ENCODE results near the gene RNF149.
"Not testable (repeated sequence)": the region's sequence is repeated elsewhere in the genome, so short reads cannot be mapped to it uniquely, and the experiment has no call there.

Gene RNF149

DNA sequence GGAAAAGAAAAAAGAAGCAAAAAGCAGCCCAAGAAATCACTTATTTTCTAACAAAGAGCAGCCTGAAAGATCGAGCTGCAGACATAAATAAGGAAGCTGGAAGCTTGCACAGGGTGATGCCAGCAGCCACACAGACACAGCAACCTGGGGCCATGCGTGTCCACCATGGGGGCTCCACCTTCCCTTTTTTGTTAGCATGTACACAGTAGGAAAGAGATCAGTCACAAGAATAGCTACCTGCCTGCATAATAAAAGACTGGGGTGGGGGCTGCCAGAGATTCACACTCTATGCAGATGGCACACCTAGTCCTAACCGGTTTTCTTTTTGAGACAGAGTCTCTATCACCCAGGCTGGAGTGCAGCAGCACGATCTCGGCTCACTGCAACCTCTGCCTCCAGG is 58.7 kb downstream of the RNF149 start:
- FAIRE-seq (no peak), DNase-seq (ENCODE audit: insufficient read length) (no peak)
- TF ChIP-seq TAF1 (IDR thresholded peaks at IDR 0.05; ENCODE audit: borderline replicate concordance, low read depth, low read length), result no peak
- TF ChIP-seq POLR2A (IDR thresholded peaks at IDR 0.05; ENCODE audit: low read depth, low read length), result no peak
- TF ChIP-seq POLR2AphosphoS5 (IDR thresholded peaks at IDR 0.05; ENCODE audit: low read depth, low read length), result no peak

DNA sequence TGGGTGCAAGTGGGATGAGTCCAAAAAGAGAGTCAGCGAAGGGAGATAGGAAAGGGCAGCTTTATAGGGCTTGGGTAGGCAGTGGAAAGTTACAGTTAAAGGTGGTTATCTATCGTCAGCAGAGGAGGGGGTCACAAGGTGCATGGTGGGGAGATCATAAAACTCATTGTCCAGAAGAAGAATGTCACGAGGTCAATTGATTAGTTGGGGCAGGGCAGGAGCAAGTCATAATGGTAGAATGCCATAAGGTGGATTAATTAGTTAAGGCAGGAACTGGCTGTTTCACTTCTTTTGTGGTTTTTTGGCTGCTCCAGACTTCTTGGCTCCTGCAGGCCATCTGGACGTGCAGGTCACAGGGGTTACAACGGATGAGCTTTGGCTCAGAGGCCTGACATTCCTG is 59.7 kb downstream of the RNF149 start:
- not testable (repeated sequence) for FAIRE-seq; DNase-seq (ENCODE audit: insufficient read length)

- DNase-seq (ENCODE audit: insufficient read length); FAIRE-seq: not testable (repeated sequence)
These were observed 63.0 kb downstream of the RNF149 start for GRCh38 chr2:101245468-101245867.

GRCh38 chr2:101244899-101245298 is 63.6 kb downstream of the RNF149 start:
- FAIRE-seq; DNase-seq (ENCODE audit: insufficient read length): not testable (repeated sequence)

DNA sequence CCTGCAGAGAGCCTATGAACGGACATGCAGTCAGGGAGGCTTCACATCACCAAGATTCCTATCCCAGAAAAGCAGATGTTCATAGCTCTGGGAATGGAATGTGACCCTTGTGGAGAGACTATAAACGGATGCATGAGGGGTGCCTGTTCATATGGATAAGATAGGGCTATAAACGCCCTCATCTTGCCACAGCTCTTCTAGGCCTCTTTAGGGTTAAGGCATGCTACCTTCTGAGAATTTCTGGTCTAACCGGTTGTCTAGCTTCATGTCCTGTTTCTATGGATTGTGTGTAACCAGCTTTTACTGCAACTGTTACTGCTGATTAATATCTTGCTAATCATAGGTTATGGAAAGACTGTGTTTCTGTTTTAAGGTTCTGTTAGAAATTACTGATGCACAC is 64.1 kb downstream of the RNF149 start:
- FAIRE-seq; DNase-seq (ENCODE audit: insufficient read length): not testable (repeated sequence)

DNA sequence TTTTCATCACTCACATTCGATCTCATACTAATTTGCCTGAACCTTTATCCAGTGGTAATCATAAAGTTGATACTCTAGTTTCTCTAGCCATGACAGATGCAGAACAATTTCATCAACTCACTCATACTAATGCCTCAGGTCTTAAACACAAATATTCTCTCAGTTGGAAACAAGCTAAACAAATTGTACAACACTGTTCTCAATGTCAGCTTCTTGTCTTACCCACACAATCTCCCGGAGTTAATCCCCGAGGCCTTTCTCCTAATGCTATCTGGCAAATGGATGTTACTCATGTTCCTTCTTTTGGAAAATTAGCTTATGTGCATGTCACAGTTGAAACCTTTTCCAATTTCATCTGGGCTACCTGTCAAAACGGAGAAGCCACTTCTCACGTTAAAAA is 67.3 kb downstream of the RNF149 start:
- no peak for DNase-seq (ENCODE audit: insufficient read length)
- TF ChIP-seq POLR2A (IDR thresholded peaks at IDR 0.05; ENCODE audit: low read depth, low read length), result no peak
- TF ChIP-seq TAF1 (IDR thresholded peaks at IDR 0.05; ENCODE audit: borderline replicate concordance, low read depth, low read length), result no peak
- TF ChIP-seq POLR2AphosphoS5 (IDR thresholded peaks at IDR 0.05; ENCODE audit: low read depth, low read length), result no peak
- FAIRE-seq, result no peak

- FAIRE-seq; DNase-seq (ENCODE audit: insufficient read length): not testable (repeated sequence)
These were observed 67.8 kb downstream of the RNF149 start for GRCh38 chr2:101240694-101241093.

DNA sequence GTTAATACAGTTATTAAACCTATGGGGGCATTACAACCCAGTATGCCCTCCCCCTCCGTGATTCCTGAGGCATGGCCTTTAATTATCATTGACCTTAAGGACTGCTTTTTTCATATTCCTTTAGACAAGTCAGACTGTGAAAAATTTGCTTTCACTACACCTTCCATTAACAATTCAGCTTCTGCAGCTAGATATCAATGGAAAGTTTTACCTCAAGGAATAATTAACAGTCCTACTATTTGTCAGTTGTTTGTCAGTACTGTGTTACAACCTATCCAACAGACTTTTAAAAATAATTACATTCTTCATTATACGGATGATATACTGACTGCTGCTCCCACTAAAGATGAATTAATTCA is 68.8 kb downstream of the RNF149 start:
- not testable (repeated sequence) for DNase-seq (ENCODE audit: insufficient read length); FAIRE-seq

DNA sequence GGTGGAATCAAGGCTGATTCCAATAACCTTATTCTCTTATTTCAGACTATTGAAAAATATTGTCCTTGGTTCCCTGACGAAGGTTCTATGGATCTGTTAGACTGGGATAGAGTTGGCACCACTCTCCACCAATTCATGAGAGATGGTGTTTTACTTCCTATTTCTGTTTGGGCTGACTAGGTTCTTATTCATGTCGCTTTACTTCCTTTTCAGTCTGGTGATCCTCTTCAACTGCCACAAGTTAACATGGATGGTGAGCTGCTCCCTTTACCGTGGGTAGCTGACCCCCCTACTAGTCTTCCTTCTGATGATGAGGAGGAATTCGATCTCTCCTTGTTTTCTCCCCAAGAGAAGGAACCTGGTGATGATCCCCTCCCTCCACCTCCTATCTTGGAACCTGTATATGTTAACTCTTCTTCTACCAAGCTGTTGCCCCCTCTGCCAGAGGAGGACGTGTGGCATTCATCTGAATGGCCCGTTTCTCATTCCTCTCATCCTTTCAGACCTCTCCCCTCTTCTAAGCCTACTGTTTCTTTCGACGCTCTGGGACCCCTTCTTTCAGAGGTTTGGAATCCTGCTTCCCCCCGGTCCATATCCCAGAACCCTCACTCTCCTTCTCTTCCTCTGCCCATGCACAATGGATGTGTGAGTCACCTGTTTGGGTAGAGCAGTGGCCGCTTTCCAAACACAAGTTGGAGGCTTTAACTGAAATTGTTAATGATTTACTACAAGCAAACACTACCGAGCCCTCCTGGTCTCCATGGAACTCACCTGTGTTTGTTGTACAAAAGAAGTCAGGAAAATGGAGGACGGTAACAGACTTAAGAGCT is 69.4 kb downstream of the RNF149 start:
- DNase-seq (ENCODE audit: insufficient read length) (no peak), FAIRE-seq (no peak)
- TF ChIP-seq POLR2AphosphoS5 (IDR thresholded peaks at IDR 0.05; ENCODE audit: low read depth, low read length), result no peak

DNA sequence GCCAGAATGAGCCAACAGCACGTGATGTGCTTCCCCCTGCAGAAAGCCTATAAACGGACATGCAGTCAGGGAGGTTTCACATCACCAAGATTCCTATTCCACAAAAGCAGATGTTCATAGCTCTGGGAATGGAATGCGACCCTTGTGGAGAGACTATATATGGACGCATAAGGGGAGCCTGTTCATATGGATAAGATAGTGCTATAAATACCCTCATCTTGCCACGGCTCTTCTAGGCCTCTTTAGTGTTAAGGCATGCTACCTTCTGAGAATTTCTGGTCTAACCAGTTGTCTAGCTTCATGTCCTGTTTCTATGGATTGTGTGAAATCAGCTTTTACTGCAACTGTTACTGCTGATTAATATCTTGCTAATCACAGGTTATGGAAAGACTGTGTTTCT is 70.6 kb downstream of the RNF149 start:
- not testable (repeated sequence) for DNase-seq (ENCODE audit: insufficient read length); FAIRE-seq

DNA sequence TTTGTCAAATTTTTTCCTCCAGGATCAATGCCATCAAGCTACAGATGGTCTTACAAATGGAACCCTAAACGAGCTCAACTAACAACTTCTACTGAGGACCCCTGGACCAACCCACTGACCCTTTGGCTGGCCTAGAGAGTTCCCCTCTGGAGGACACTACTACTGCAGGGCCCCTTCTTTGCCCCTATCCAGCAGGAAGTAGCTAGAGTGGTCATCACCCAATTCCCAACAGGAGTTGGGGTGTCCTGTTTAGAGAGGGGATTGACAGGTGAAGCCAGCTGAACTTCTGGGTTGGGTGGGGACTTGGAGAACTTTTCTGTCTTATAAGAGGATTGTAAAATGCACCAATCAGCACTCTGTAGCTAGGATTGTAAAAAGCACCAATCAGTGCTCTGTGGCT is 72.5 kb downstream of the RNF149 start:
- FAIRE-seq; DNase-seq (ENCODE audit: insufficient read length): not testable (repeated sequence)

DNA sequence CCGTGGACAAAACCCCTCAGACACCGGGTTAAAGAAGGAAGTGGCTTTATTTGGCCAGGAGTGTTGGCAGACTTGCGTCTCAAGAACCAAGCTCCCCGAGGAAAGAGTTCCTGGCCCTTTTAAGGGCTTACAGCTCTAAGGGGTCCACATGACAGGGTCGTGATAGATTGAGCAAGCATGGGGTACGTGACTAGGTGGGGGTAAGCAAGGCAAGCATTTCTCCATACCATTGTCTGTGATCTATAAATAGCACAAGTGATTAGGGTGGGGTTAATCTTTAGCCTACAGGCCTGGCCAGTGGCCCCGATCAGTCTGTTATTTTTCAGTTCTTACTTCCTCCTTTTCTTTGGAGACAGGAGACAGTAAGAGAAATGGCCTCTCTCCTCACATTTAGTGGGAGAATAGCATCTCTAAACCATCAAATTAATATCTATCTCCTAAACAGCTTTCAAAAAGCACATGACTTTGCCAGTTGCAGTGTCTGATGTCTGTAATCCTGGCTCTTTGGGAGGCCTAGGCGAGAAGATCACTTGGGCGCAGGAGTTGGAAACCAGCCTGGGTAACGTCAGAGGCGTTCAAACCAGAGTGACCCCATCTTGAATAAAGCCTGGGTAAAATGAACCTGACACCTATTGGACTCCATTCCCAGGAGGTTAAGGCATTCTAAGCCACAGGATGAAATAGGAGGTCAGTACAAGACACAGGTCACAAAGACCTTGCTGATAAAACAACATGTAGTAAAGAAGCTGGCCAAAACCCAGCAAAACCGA is 74.1 kb downstream of the RNF149 start:
- DNase-seq (ENCODE audit: insufficient read length) (no peak), FAIRE-seq (no peak)
- TF ChIP-seq TAF1 (IDR thresholded peaks at IDR 0.05; ENCODE audit: borderline replicate concordance, low read depth, low read length) (no peak), POLR2A (IDR thresholded peaks at IDR 0.05; ENCODE audit: low read depth, low read length) (no peak), POLR2AphosphoS5 (IDR thresholded peaks at IDR 0.05; ENCODE audit: low read depth, low read length) (no peak)

- TF ChIP-seq POLR2A (IDR thresholded peaks at IDR 0.05; ENCODE audit: low read depth, low read length) (no peak), POLR2AphosphoS5 (IDR thresholded peaks at IDR 0.05; ENCODE audit: low read depth, low read length) (no peak), TAF1 (IDR thresholded peaks at IDR 0.05; ENCODE audit: borderline replicate concordance, low read depth, low read length) (no peak)
- no peak for FAIRE-seq
- DNase-seq (ENCODE audit: insufficient read length), result no peak
These were observed 75.7 kb downstream of the RNF149 start for GRCh38 chr2:101232770-101233169.

Data from GM12892 (cell line).